WERI-Rb-1 (cell line): ENCODE measurements around the gene UGT1A7.

Experiments used
- DNase-seq: peaks from one replicate; pipeline ENCODE4 v3.0.0-alpha.2; 2020
- H3K27ac ChIP-seq: fragments of 250-450 bp; sonication (Bioruptor Pico); 2 replicates; pipeline ENCODE4 v1.5.1; 2020; ENCODE audit warnings: mild to moderate bottlenecking, moderate library complexity
- H3K27me3 ChIP-seq: fragments of 250-450 bp; sonication (Bioruptor Pico); 2 replicates; pipeline ENCODE4 v1.5.1; 2021; ENCODE audit warnings: mild to moderate bottlenecking, low read depth, moderate library complexity; ENCODE audit not compliant: insufficient read depth, severe bottlenecking
- H3K36me3 ChIP-seq: fragments of 250-450 bp; sonication (Bioruptor Pico); 2 replicates; pipeline ENCODE4 v1.5.1; 2020; ENCODE audit warnings: mild to moderate bottlenecking, moderate library complexity
- H3K4me3 ChIP-seq: 2 replicates; pipeline ENCODE4 v1.5.1; 2011; ENCODE audit warnings: low read depth, mild to moderate bottlenecking, control low read depth, low read length
- H3K9me3 ChIP-seq: fragments of 250-450 bp; sonication (Bioruptor Pico); 2 replicates; pipeline ENCODE4 v1.5.1; 2021; ENCODE audit warnings: mild to moderate bottlenecking, moderate library complexity; ENCODE audit not compliant: severe bottlenecking
- CTCF ChIP-seq: IDR thresholded peaks from 2 replicates; pipeline ENCODE4 v1.5.1; 2011; ENCODE audit warnings: low read depth, mild to moderate bottlenecking, control low read depth, inconsistent platforms, low read length

Gene UGT1A7

GRCh38 chr2:233756429-233757081, 74.9 kb downstream of the UGT1A7 start:
- Histone ChIP-seq H3K36me3 (no peaks in the 10 kb centered on the region), H3K27me3 (no peaks in the 10 kb centered on the region), H3K27ac (no peak overlapping the region), H3K9me3 (peaks cover 8% of the 10 kb centered on the region), H3K4me3 (no peak overlapping the region)
- DNase-seq = no peak
- TF ChIP-seq CTCF = no peak

GRCh38 chr2:233758141-233758540, 76.4 kb downstream of the UGT1A7 start:
- no peak for TF ChIP-seq CTCF
- no peak for DNase-seq
- no peaks in the 10 kb centered on the region for H3K9me3 ChIP-seq
- H3K36me3 ChIP-seq = no peaks in the 10 kb centered on the region
- no peak overlapping the region for H3K27ac ChIP-seq
- H3K27me3 ChIP-seq = no peaks in the 10 kb centered on the region
- no peak overlapping the region for H3K4me3 ChIP-seq

- H3K9me3 ChIP-seq = no peaks in the 10 kb centered on the region
- no peak for TF ChIP-seq CTCF
- no peaks in the 10 kb centered on the region for H3K27me3 ChIP-seq
- H3K27ac ChIP-seq = no peak overlapping the region
- DNase-seq = no peak
- H3K36me3 ChIP-seq = no peaks in the 10 kb centered on the region
- H3K4me3 ChIP-seq = no peak overlapping the region
Observed at GRCh38 chr2:233758849-233759248, 77.1 kb downstream of the UGT1A7 start.

- H3K36me3 ChIP-seq = no peaks in the 10 kb centered on the region
- no peak for DNase-seq
- no peak within 1 kb of the TSS for H3K4me3 ChIP-seq
- H3K27ac ChIP-seq = no peak within 1 kb of the TSS
- H3K9me3 ChIP-seq = no peaks in the 10 kb centered on the region
- no peaks in the 10 kb centered on the region for H3K27me3 ChIP-seq
- no peak for TF ChIP-seq CTCF
Observed at GRCh38 chr2:233760043-233760442, 78.3 kb downstream of the UGT1A7 start, which contains the start of gene UGT1A1. TSS of gene UGT1A1 (plus strand) at chr2:233760270. CDS start at chr2:233760288, 18 bp downstream.

- no peaks in the 10 kb centered on the region for H3K36me3 ChIP-seq
- no peak for TF ChIP-seq CTCF
- no peaks in the 10 kb centered on the region for H3K27me3 ChIP-seq
- H3K27ac ChIP-seq = no peak overlapping the region
- no peak for DNase-seq
- H3K9me3 ChIP-seq = no peaks in the 10 kb centered on the region
- H3K4me3 ChIP-seq = no peak overlapping the region
Observed at GRCh38 chr2:233761040-233761769, 79.5 kb downstream of the UGT1A7 start.
